ENCODE results near the gene ADK. TPM values are rescaled to one million over a fixed set of nuclear protein-coding genes. Genes with fewer than 3 reads are reported as not detected.

The ADK gene
- total and polyA plus RNA-seq, 2 donors (not counting 3 experiments of a cell fraction or from before 2014, with no cell fraction given): 11.7 to 46.5 TPM

DNA sequence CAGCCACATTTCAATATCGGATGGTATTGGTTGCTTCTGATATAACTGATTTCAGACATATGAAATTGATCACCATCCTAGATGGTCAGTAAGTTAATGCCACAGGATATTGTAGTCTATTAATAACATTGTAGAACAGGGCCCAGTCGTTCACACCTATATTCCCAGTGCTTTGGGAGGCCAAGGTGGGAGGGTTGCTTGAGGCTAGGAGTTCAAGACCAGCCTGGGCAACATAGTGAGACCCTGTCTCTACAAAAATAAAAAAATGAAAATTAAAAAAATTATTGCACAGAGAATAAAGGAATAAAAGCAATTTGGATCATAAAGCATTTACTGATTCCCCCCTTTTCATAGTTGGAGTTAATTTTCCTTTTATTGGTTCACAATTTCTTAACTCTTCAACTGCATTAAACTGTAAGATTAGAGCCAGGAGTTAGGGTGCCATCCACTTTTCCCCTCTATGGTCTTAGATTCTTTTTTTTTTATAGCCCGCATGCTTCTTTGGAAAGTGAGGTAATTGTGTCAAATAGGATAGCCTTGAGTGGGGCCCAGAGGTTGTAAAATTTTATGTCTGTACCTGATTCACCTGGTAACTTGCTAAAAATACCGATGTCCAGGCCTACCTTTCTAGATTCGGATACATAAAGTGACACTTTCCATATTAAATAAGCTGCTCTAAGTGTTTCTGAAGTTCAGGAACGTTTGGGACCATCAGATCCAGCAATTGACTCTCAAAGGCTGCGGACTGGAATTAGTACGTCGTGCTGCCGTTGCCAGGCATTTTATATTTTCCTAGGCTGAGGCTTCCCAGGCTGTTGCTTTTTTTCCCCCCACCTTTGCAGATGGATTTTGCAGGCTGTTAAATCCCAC is 24.7 kb downstream of the ADK start:
- FAIRE-seq (no peak), DNase-seq (ENCODE audit: low read depth, low spot score) (no peak)
- Histone ChIP-seq H2AFZ (ENCODE audit: low read depth, low read length) (peak overlapping the region; percentile 87), H3K36me3 (ENCODE audit: control insufficient read depth in 2 of 2, extremely low read depth in 1 of 2, insufficient read depth in 2 of 2, low read length in 2 of 2) (no peaks in the 10 kb centered on the region), H3K9ac (replicated peaks; ENCODE audit: extremely low read depth, insufficient read depth, low read length) (peak overlapping the region; percentile 89), H3K9me3 (replicated peaks; ENCODE audit: control insufficient read depth, insufficient read depth, low read length) (no peaks in the 10 kb centered on the region), H3K27ac (ENCODE audit: insufficient read depth, low read depth, low read length) (peak overlapping the region; percentile 41), H3K9me1 (replicated peaks; ENCODE audit: control insufficient read depth, extremely low read depth, insufficient read depth, low read length) (no peaks in the 10 kb centered on the region), H4K20me1 (replicated peaks; ENCODE audit: control insufficient read depth, extremely low read depth, insufficient read depth, low read length) (no peaks in the 10 kb centered on the region), H3K27me3 (ENCODE audit: control insufficient read depth in 2 of 2, insufficient read depth in 2 of 2, low read length in 2 of 2) (no peaks in the 10 kb centered on the region), H3K4me1 (ENCODE audit: control insufficient read depth, extremely low read depth, insufficient read depth, low read length) (peaks cover 15% of the 10 kb centered on the region), H3K4me2 (ENCODE audit: insufficient read depth, low read length) (peak overlapping the region; percentile 86), H3K4me3 (replicated peaks in 1 of 3; ENCODE audit: insufficient read depth in 1 of 3, low read depth in 1 of 3, low read length in 3 of 3) (peak overlapping the region; percentile 32 to 80 (median 39)), H3K79me2 (ENCODE audit: control insufficient read depth, insufficient read depth, low read length) (peaks cover 33% of the 10 kb centered on the region)
- TF ChIP-seq MYC (IDR thresholded peaks at IDR 0.05; ENCODE audit: low read depth, low read length) (no peak), POLR2A (IDR thresholded peaks at IDR 0.05; ENCODE audit: low read depth, low read length) (no peak), POLR2AphosphoS5 (IDR thresholded peaks at IDR 0.05; ENCODE audit: insufficient read depth, low read depth, low read length) (no peak), FOS (IDR thresholded peaks at IDR 0.05; ENCODE audit: borderline replicate concordance, insufficient read depth, low read length) (no peak), EZH2 (IDR thresholded peaks at IDR 0.05; ENCODE audit: borderline replicate concordance, low read depth, low read length, severe bottlenecking) (no peak), GATA2 (IDR thresholded peaks at IDR 0.05; ENCODE audit: insufficient read depth, insufficient read length, low read depth, low read length) (no peak)
- TF ChIP-seq, protein P1, sequence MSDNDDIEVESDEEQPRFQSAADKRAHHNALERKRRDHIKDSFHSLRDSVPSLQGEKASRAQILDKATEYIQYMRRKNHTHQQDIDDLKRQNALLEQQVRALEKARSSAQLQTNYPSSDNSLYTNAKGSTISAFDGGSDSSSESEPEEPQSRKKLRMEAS (IDR thresholded peaks at IDR 0.05; ENCODE audit: insufficient read depth, insufficient read length): no peak
- POLR2A ChIA-PET: interaction anchor here (0.7 to 1.5 kb wide), 4 partner anchors 10 to 53 kb away, joined by 3 to 8 read pairs (median 4); partner anchors contain the start of genes ADK and AP3M1
- dilution Hi-C loops (cut with MboI; ENCODE audit: extremely low pct_ligation_motif_present, low sequenced_read_pairs): no loop called here
- intact Hi-C loops (cut with micrococcal nuclease): loop anchor here (1.0 to 2.0 kb wide), 3 partner anchors 24 to 59 kb away; partner anchors contain the start of gene ADK
- TSS peak; percentile 87 for BruUV-seq (replicated peaks)
- CTCF ChIA-PET: interaction anchor here (0.8 to 1.4 kb wide), 8 partner anchors 11 to 68 kb away, joined by 3 to 7 read pairs (median 4); partner anchors contain the start of genes ADK and AP3M1

Data from endothelial cell of umbilical vein (primary cell).